Activated CD4-positive, alpha-beta T cell treated with anti-CD3 and anti-CD28 coated beads for 36 hours (primary cell): Measurements from ENCODE around the gene ZNF586. TPM values are rescaled to one million over a fixed set of nuclear protein-coding genes. Genes with fewer than 3 reads are reported as not detected.

ENCODE experiments used
- ATAC-seq: fragments of 200-7000 bp; cut with Tn5 transposase; one replicate; pipeline ENCODE4 v1.10.0; 2021; ENCODE audit warnings: mild to moderate bottlenecking, moderate library complexity
- CTCF ChIA-PET: fragments of 350-600 bp; sonication (Branson Sonifier 250); formaldehyde crosslinking; loops from one replicate; lab custom pipeline; 2021; ENCODE audit warnings: antibody characterized with exemption; lab: Charles Lee
- POLR2A ChIA-PET: fragments of 350-600 bp; sonication (Branson Sonifier 250); formaldehyde crosslinking; loops from one replicate; lab custom pipeline; 2021; ENCODE audit warnings: antibody characterized with exemption, inconsistent platforms; lab: Charles Lee
- DNase-seq: peaks from one replicate; pipeline ENCODE4 v3.0.0-alpha.2; 2020
- H3K27ac Mint-ChIP-seq: one replicate; pipeline ENCODE4 v1.8.0; 2021; ENCODE audit warnings: mixed read lengths
- H3K27me3 Mint-ChIP-seq: one replicate; pipeline ENCODE4 v1.8.0; 2021; ENCODE audit warnings: mixed read lengths
- H3K36me3 Mint-ChIP-seq: one replicate; pipeline ENCODE4 v1.8.0; 2021; ENCODE audit warnings: low read depth, mixed read lengths
- H3K4me1 Mint-ChIP-seq: one replicate; pipeline ENCODE4 v1.8.0; 2021; ENCODE audit warnings: mixed read lengths
- H3K4me3 Mint-ChIP-seq: one replicate; pipeline ENCODE4 v1.8.0; 2021; ENCODE audit warnings: mild to moderate bottlenecking, moderate library complexity, mixed read lengths
- H3K9me3 Mint-ChIP-seq: one replicate; pipeline ENCODE4 v1.8.0; 2021; ENCODE audit warnings: low read depth, mixed read lengths
- intact Hi-C, 2 experiments: fragments of 100-400 bp; cut with DNase I in 1 of 2; cut with micrococcal nuclease in 1 of 2; formaldehyde crosslinking; loops; one replicate each; pipeline versions ENCODE4 v1.14.2 to v1.15.1; 2022 to 2024; cut with DNase I, micrococcal nuclease
- total RNA-seq, 2 experiments: library from RNA; stranded (reverse); gene quantifications; one replicate each; pipeline ENCODE4 v1.2.3, GENCODE V29; 2021

Gene ZNF586
- total RNA-seq, 2 experiments from 2014 or later: 20.3 to 20.5 TPM

- Mint-ChIP-seq H3K4me1 (peaks cover 20% of the 10 kb centered on the region), H3K27me3 (no peaks in the 10 kb centered on the region), H3K36me3 (peaks cover 57% of the 10 kb centered on the region), H3K9me3 (no peaks in the 10 kb centered on the region), H3K27ac (no peak overlapping the region), H3K4me3 (no peak overlapping the region)
- POLR2A ChIA-PET: no interaction called here
- CTCF ChIA-PET: no interaction called here
- no peak for ATAC-seq
- no peak for DNase-seq
- intact Hi-C loops: no loop called here
Measured at GRCh38 chr19:57829316-57829715, 59.8 kb downstream of the ZNF586 start.

- peaks cover 18% of the 10 kb centered on the region for H3K4me1 Mint-ChIP-seq
- peak; percentile 64 for DNase-seq
- no peaks in the 10 kb centered on the region for H3K9me3 Mint-ChIP-seq
- peak; percentile 58 for ATAC-seq
- CTCF ChIA-PET: no interaction called here
- H3K27me3 Mint-ChIP-seq: no peaks in the 10 kb centered on the region
- no peak within 1 kb of the TSS for H3K4me3 Mint-ChIP-seq
- H3K27ac Mint-ChIP-seq: no peak within 1 kb of the TSS
- H3K36me3 Mint-ChIP-seq: peaks cover 53% of the 10 kb centered on the region
- POLR2A ChIA-PET: no interaction called here
- intact Hi-C loops: no loop called here
Measured at GRCh38 chr19:57830071-57830602, 60.7 kb downstream of the ZNF586 start, which contains the start of gene ZNF587B. TSS of gene ZNF587B (plus strand) at chr19:57830299. CDS start at chr19:57830529, 230 bp downstream.

Other genes starting within 250 kb of the ZNF586 start
- gene ZNF549, start 242.3 kb upstream of the ZNF586 start, total RNA-seq: 1 to 10 TPM; 3.7 to 4.6 TPM
- gene ZNF550, start 209.8 kb upstream of the ZNF586 start, total RNA-seq: 10 to 100 TPM; 11.8 to 11.9 TPM
- 1 to 10 TPM; 3.3 to 3.7 TPM for gene ZNF416, start 190.8 kb upstream of the ZNF586 start, total RNA-seq
- 1 to 10 TPM; 4.6 to 5.3 TPM for gene ZIK1, start 185.5 kb upstream of the ZNF586 start, total RNA-seq
- 1 to 10 TPM; 7.1 to 7.2 TPM for gene ZNF530, start 169.8 kb upstream of the ZNF586 start, total RNA-seq
- gene ZNF134, start 155.4 kb upstream of the ZNF586 start, total RNA-seq: 1 to 10 TPM; 7.6 to 9.7 TPM
- 1 to 10 TPM; 8.9 to 9.5 TPM for gene ZNF211, start 136.5 kb upstream of the ZNF586 start, total RNA-seq
- gene ZSCAN4, start 100.7 kb upstream of the ZNF586 start, total RNA-seq: not detected
- gene ZNF551, start 87.7 kb upstream of the ZNF586 start, total RNA-seq: 10 to 100 TPM in 1 of 2 experiments, 1 to 10 TPM in 1; 9.8 to 13.0 TPM
- 1 to 10 TPM; 4.4 to 5.0 TPM for gene ZNF154, start 60.5 kb upstream of the ZNF586 start, total RNA-seq
- gene ZNF671, start 42.1 kb upstream of the ZNF586 start, total RNA-seq: 1 to 10 TPM; 7.5 to 8.8 TPM
- gene ZNF776, start 22.9 kb upstream of the ZNF586 start, total RNA-seq: 10 to 100 TPM in 1 of 2 experiments, 1 to 10 TPM in 1; 8.9 to 14.7 TPM
- 1 to 10 TPM; 5.9 to 6.1 TPM for gene ZNF552, start 45.2 kb downstream of the ZNF586 start, total RNA-seq
- 10 to 100 TPM; 16.8 to 18.2 TPM for gene ZNF587B, start 60.6 kb downstream of the ZNF586 start, total RNA-seq
- gene ZNF587, start 80.2 kb downstream of the ZNF586 start, total RNA-seq: 10 to 100 TPM; 20.1 to 22.9 TPM
- 10 to 100 TPM; 24.1 to 24.5 TPM for gene ZNF814, start 119.4 kb downstream of the ZNF586 start, total RNA-seq
- gene ZNF417, start 146.9 kb downstream of the ZNF586 start, total RNA-seq: 10 to 100 TPM; 12.7 to 14.1 TPM
- 1 to 10 TPM; 4.6 to 4.8 TPM for gene ZNF418, start 165.7 kb downstream of the ZNF586 start, total RNA-seq
- 1 to 10 TPM; 6.3 to 6.9 TPM for gene ZNF256, start 178.0 kb downstream of the ZNF586 start, total RNA-seq
- gene C19orf18, start 204.9 kb downstream of the ZNF586 start, total RNA-seq: under 1 TPM; 0.33 to 0.46 TPM
- 1 to 10 TPM; 6.0 to 8.9 TPM for gene ZNF606, start 233.1 kb downstream of the ZNF586 start, total RNA-seq